A549 (cell line): ENCODE results near the gene RAB3C.

Experiments
- CTCF ChIP-seq: fragments of >200 bp; sonication (Bioruptor Twin); formaldehyde crosslinking; IDR thresholded peaks from 3 replicates; pipeline ENCODE4 v1.5.1; 2016
- JUNB ChIP-seq: fragments of >200 bp; sonication (Bioruptor Twin); formaldehyde crosslinking; IDR thresholded peaks from 2 replicates; pipeline ENCODE4 v1.6.1; 2016
- MAZ ChIP-seq: fragments of 150-350 bp; IDR thresholded peaks from 2 replicates; pipeline ENCODE4 v1.6.1; 2014; ENCODE audit warnings: antibody characterized with exemption, low read depth, low read length, borderline replicate concordance

GRCh38 chr5:58893551-58893950 is 310.7 kb downstream of the RAB3C start:
- no peak for TF ChIP-seq JUNB
- TF ChIP-seq CTCF: no peak
- TF ChIP-seq MAZ: no peak
